Body of pancreas (tissue), 4 donors: ENCODE results near the gene VANGL1.

Experiments
- POLR2A ChIP-seq, 3 donors: fragments of 450-650 bp; IDR thresholded peaks; one replicate each; pipeline ENCODE4 v1.6.1; 2016; ENCODE audit warnings: antibody characterized with exemption in 3 of 3, mild to moderate bottlenecking in 2 of 3
- TF ChIP-seq, protein P1 (sequence below), 7 experiments: fragments of 450-650 bp in 4 of 7; fragments of 200-600 bp in 3 of 7; sonication (generic) in 3 of 7; IDR thresholded peaks; one replicate each; pipeline ENCODE4 v1.5.1; 2016 to 2019; ENCODE audit warnings: antibody characterized with exemption in 7 of 7

DNA sequence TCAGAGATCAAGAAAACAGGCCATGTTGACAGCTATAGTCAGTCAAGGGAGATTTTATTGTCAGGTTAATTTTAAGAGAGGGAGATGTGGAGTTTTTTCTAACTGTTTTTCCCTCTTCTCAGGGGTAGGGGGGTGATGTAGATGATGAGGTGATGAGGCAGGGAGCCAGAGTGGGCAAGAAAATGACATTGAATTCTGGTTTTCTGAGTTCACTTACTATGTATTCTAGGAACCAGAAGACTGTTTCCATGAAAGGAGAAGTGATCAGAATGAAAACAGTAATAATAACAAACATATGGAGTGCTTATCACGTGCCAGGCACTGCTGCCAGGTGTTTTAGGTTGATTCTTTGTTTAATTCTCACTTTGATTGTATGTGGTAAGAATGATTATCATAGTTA, 86.6 kb downstream of the VANGL1 start:
- TF ChIP-seq, protein P1, sequence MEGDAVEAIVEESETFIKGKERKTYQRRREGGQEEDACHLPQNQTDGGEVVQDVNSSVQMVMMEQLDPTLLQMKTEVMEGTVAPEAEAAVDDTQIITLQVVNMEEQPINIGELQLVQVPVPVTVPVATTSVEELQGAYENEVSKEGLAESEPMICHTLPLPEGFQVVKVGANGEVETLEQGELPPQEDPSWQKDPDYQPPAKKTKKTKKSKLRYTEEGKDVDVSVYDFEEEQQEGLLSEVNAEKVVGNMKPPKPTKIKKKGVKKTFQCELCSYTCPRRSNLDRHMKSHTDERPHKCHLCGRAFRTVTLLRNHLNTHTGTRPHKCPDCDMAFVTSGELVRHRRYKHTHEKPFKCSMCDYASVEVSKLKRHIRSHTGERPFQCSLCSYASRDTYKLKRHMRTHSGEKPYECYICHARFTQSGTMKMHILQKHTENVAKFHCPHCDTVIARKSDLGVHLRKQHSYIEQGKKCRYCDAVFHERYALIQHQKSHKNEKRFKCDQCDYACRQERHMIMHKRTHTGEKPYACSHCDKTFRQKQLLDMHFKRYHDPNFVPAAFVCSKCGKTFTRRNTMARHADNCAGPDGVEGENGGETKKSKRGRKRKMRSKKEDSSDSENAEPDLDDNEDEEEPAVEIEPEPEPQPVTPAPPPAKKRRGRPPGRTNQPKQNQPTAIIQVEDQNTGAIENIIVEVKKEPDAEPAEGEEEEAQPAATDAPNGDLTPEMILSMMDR (IDR thresholded peaks at IDR 0.05), result no peak
- TF ChIP-seq POLR2A (IDR thresholded peaks at IDR 0.05), result no peak
